HG03280 (cell line): ENCODE results near the gene GDF3.
"Not testable (repeated sequence)": the region's sequence is repeated elsewhere in the genome, so short reads cannot be mapped to it uniquely, and the experiment has no call there.

Experiments used
- ATAC-seq: cut with Tn5 transposase; IDR thresholded peaks from one replicate; pipeline ENCODE4 v1.9.1; 2021; ENCODE audit warnings: mild to moderate bottlenecking, moderate library complexity; ENCODE audit not compliant: unreplicated experiment

GDF3 gene

GRCh38 chr12:7695566-7696197, at the start of gene GDF3:
GDF3 (minus strand) TSS chr12:7695775; CDS start chr12:7695728, 47 bp downstream.
- no peak for ATAC-seq

- ATAC-seq, result no peak
These were observed 37.4 kb upstream of the GDF3 start for GRCh38 chr12:7732993-7733392.

DNA sequence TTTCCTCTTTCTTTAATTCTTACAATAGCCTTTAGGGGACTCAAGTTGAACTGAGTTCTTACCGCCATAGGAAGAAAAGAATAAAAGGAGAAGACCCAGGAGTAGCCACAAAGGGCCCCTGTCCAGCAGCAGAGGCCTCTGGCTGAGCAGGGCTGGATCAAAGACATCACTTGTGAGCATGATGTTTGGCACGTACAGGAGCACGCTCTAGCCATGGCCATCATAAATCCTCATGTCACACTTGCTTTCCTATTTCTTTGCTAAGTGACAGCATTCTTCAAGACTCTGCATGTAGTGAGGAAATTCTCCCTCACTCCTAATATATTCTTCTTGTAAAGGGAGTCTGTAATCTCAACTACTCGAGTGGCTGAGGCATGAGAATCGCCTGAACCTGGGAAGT, 35.9 kb upstream of the GDF3 start:
- ATAC-seq, result no peak

- ATAC-seq, result not testable (repeated sequence)
These were observed 35.4 kb upstream of the GDF3 start for GRCh38 chr12:7730984-7731383.

DNA sequence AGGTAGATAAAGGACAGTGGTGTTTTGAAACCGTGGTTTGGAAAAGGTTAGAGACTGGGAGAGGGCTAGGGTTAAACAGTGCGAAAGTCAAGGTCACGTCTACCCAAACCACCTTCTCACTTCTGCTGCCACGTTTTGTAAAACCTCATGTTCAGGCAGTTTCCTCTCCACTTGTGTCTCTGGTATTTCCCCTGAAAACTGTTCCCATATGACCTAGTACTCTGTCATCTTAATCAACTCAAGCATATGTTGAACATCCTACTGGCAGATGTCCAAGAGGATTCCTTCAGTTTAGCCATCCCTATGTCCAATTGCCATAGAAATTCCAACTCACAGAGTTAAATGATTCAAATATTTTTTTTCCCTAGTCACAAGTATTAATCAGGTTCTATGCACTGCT, 34.2 kb upstream of the GDF3 start:
- no peak for ATAC-seq

- ATAC-seq, result no peak
These were observed 28.4 kb upstream of the GDF3 start for GRCh38 chr12:7723926-7724325.

DNA sequence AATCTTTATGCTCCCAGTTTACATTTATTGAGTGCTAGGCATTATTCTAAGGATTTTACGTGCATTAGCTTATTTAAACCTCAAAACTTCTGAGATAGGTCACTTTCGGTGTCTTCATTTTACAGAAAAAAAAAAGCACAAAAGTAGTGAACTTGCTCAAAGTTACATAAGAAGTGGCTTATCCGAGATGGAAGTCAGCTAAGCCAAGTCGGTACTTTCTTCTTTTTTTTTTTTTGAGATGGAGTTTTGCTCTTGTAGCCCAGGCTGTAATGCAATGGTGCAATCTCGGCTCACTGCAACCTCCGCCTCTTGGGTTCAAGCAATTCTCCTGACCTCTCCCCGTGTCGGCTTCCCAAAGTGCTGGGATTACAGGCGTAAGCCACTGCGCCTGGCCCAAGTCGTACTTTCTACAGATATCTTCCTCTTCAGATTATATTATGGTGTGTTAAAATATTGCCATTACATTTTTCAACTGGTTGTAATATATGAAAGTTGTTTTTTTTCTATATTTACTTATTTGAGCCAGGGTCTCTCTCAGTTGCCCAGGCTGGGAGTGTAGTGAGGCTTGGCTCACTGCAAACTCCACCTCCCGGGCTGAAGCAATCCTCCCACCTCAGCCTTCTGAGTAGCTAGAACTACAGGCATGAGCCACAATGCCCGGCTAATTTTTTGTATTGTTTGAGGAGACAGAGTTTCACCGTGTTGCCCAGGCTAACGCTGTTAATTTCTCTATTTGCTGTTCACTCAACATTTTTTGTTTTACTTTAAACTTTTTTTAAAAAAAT, 24.6 kb upstream of the GDF3 start:
- no peak for ATAC-seq

DNA sequence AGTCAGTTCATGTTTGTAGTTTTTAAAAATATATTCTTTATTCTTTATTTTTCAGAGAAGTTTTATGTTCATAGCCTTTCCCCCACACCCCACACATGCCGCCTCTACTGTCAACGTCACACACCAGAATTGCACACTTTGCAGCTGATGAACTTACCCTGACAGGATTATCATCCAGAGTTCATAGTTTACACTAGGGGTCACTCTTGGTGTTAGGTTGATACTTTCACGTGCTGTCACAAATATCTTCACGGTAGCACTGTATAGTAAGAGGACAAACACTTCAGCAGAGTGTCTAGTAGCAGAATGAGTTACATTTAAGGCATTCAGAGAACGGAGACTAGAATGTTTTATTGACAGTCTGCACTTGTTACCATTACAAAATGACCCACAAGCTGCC, 20.8 kb upstream of the GDF3 start:
- ATAC-seq, result no peak

- no peak for ATAC-seq
These were observed 17.4 kb upstream of the GDF3 start for GRCh38 chr12:7712841-7713442.

DNA sequence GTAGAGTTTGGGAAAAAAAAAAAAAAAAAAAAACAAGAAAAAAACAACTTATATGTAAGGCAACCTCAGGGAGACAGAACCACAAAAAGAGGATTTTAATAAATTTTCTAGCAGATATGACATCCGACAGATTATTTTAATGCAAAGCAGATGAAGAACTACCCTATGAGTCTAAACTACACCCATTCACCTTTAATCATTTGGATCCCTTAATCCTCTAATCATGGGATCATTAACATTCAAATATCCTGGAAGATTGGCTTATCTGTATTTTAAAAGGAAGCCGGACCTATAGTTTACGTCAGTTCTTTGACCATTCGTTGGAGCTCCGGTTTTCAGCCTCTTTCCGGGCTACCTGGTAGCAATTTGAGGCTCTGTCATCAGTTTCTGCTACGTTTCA, 15.6 kb upstream of the GDF3 start, which contains the start of gene DPPA3:
DPPA3 (plus strand) TSS at position 301 of the 400 bp plus-strand sequence. CDS start 138 bp downstream, outside the sequence.
- ATAC-seq, result no peak

GRCh38 chr12:7709969-7710675, 14.5 kb upstream of the GDF3 start:
- no peak for ATAC-seq

GRCh38 chr12:7705846-7706245, 10.3 kb upstream of the GDF3 start:
- no peak for ATAC-seq

GRCh38 chr12:7695237-7695560, 376 bp downstream of the GDF3 start:
- ATAC-seq, result no peak

GRCh38 chr12:7694556-7695236, 879 bp downstream of the GDF3 start:
- no peak for ATAC-seq

DNA sequence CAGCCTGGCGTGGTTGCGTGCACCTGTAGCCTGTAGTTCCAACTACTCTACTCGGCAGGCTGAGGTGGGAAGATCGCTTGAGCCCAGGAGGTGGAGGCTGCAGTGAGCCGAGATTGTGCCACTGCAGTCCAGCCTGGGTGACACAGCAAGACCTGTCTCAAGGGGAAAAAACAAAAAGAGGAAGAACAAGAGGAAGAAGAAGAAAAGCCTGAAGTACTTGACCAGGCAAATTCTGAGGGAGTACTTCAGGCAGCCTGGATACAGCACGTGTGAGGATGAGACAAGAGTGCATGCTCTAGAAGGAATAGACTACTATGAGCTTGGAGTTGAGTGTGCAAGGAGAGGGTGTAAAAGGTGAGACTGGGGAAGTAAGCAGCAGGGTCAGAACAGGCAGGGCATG, 1.8 kb downstream of the GDF3 start:
- ATAC-seq, result no peak

- no peak for ATAC-seq
These were observed 14.0 kb downstream of the GDF3 start for GRCh38 chr12:7681535-7681934.

GRCh38 chr12:7679251-7680045, 16.1 kb downstream of the GDF3 start:
- ATAC-seq, result no peak

- ATAC-seq, result no peak
These were observed 16.8 kb downstream of the GDF3 start for GRCh38 chr12:7678744-7679143.

DNA sequence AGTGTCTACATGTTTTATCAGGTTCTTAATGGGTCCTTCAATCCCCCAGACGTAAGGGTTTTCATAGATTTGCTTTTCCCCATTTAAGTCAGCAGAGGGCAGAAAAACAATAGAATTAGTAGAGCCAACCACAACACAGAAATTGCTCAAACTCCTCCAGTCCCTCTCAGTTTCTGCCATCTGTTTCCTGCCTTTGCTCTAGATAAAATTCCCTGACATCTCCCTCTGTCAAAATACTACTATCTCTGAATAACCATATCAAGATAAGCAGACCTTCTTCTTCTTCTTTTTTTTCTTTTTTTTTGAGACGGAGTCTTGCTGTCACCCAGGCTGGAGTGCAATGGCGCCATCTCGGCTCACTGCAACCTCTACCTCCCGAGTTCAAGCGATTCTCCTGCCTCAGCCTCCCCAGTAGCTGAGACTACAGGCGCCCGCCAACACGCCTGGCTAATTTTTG, 18.1 kb downstream of the GDF3 start:
- ATAC-seq, result not testable (repeated sequence)

DNA sequence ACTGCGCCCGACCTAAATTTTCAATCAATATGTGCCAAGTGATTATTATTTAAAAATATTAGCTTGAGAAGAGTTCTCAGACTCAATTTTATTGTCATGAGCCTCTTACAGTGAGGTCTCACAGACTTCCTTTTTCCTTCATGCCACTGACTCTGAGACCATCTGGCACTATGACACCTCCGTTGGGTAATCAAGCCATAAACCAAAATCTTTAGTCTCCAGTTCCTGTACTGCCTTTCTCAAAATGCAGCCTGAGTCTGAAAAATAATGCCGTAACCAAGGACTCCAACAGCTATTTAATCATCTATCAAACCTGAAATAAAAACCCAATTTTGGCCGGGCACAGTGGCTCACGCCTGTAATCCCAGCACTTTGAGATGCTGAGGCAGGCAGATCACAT, 20.1 kb downstream of the GDF3 start:
- not testable (repeated sequence) for ATAC-seq
